HEK293 (cell line): ENCODE results near the gene NAV2.

Experiments
- CTCF ChIA-PET: fragments of 350-600 bp; formaldehyde crosslinking; extraction: SDS; loops from one replicate; lab custom pipeline; 2021; ENCODE audit warnings: antibody characterized with exemption; lab: Yijun Ruan, JAX
- POLR2A ChIA-PET: fragments of 300-600 bp; formaldehyde crosslinking; extraction: SDS; loops from one replicate; lab custom pipeline; 2020; ENCODE audit warnings: antibody characterized with exemption, inconsistent platforms; lab: Yijun Ruan, JAX
- H3K27ac ChIP-seq: fragments of 200-500 bp; sonication (Bioruptor generic); 2 replicates; pipeline ENCODE4 v1.5.1; 2014; ENCODE audit warnings: low read depth, low read length, control low read depth, inconsistent platforms; ENCODE audit errors: extremely low read depth
- H3K36me3 ChIP-seq, 2 experiments: fragments of 200-500 bp in 1 of 2; sonication (Bioruptor generic) in 1 of 2; 1 replicate in 1 of 2; 2 replicates in 1 of 2; pipeline ENCODE4 v1.5.1; 2014 to 2017; ENCODE audit warnings: inconsistent platforms in 2 of 2, low read length in 2 of 2; ENCODE audit not compliant: control insufficient read depth in 2 of 2, insufficient read depth in 1 of 2
- H3K4me1 ChIP-seq: fragments of 200-500 bp; sonication (Bioruptor generic); 2 replicates; pipeline ENCODE4 v1.5.1; 2014; ENCODE audit warnings: mild to moderate bottlenecking, low read length, inconsistent platforms; ENCODE audit not compliant: control insufficient read depth, insufficient read depth
- H3K4me3 ChIP-seq: 2 replicates; pipeline ENCODE4 v1.5.1; 2011; ENCODE audit warnings: low read depth, mild to moderate bottlenecking, control low read depth, low read length, moderate library complexity
- H3K9me3 ChIP-seq: fragments of 200-500 bp; sonication (Bioruptor generic); 2 replicates; pipeline ENCODE4 v1.5.1; 2014; ENCODE audit warnings: low read depth, low read length, inconsistent platforms; ENCODE audit not compliant: control insufficient read depth, insufficient read depth
- GFI1B ChIP-seq: fragments of 450-650 bp; formaldehyde crosslinking; IDR thresholded peaks from 2 replicates; pipeline ENCODE4 v1.5.1; 2016; ENCODE audit warnings: missing biosample characterization, missing genetic modification characterization
- GLI2 ChIP-seq: fragments of 450-650 bp; formaldehyde crosslinking; IDR thresholded peaks from 2 replicates; pipeline ENCODE4; 2017; ENCODE audit warnings: missing biosample characterization, missing genetic modification characterization, low read depth, borderline replicate concordance
- GLIS2 ChIP-seq: fragments of 450-650 bp; formaldehyde crosslinking; IDR thresholded peaks from 2 replicates; pipeline ENCODE4 v1.5.1; 2016; ENCODE audit warnings: missing biosample characterization, missing genetic modification characterization
- HOXD13 ChIP-seq: sonication (generic); formaldehyde crosslinking; IDR thresholded peaks from 2 replicates; pipeline ENCODE4 v1.8.0; 2022; ENCODE audit warnings: missing genetic modification reagents, borderline replicate concordance
- KLF9 ChIP-seq: fragments of 450-650 bp; formaldehyde crosslinking; IDR thresholded peaks from 2 replicates; pipeline ENCODE4 v1.5.1; 2016; ENCODE audit warnings: missing biosample characterization, missing genetic modification characterization, low read depth
- OVOL3 ChIP-seq: fragments of 450-650 bp; formaldehyde crosslinking; IDR thresholded peaks from 2 replicates; pipeline ENCODE4 v1.5.1; 2016; ENCODE audit warnings: missing biosample characterization, missing genetic modification characterization
- RBAK ChIP-seq: fragments of 450-650 bp; formaldehyde crosslinking; IDR thresholded peaks from 2 replicates; pipeline ENCODE4 v1.5.1; 2016; ENCODE audit warnings: missing biosample characterization, missing genetic modification characterization
- REPIN1 ChIP-seq: fragments of 450-650 bp; formaldehyde crosslinking; IDR thresholded peaks from 2 replicates; pipeline ENCODE4 v1.5.1; 2017; ENCODE audit warnings: missing biosample characterization, missing genetic modification characterization, low read depth
- SP7 ChIP-seq: fragments of 450-650 bp; formaldehyde crosslinking; IDR thresholded peaks from 2 replicates; pipeline ENCODE4 v1.5.1; 2016; ENCODE audit warnings: missing biosample characterization, missing genetic modification characterization
- TCF7L2 ChIP-seq: IDR thresholded peaks from 2 replicates; pipeline ENCODE4 v1.6.1; 2011; ENCODE audit warnings: low read depth, mild to moderate bottlenecking, inconsistent platforms, low read length, moderate library complexity, borderline replicate concordance
- WT1 ChIP-seq: fragments of 450-650 bp; formaldehyde crosslinking; IDR thresholded peaks from 2 replicates; pipeline ENCODE4 v1.5.1; 2016; ENCODE audit warnings: missing biosample characterization, missing genetic modification characterization
- ZNF155 ChIP-seq: fragments of 450-650 bp; formaldehyde crosslinking; IDR thresholded peaks from 2 replicates; pipeline ENCODE4 v1.5.1; 2016; ENCODE audit warnings: missing biosample characterization, missing genetic modification characterization
- ZNF514 ChIP-seq: fragments of 450-650 bp; formaldehyde crosslinking; IDR thresholded peaks from 2 replicates; pipeline ENCODE4 v1.5.1; 2016; ENCODE audit warnings: missing biosample characterization, missing genetic modification characterization
- ZNF624 ChIP-seq: fragments of 450-650 bp; formaldehyde crosslinking; IDR thresholded peaks from 2 replicates; pipeline ENCODE4 v1.5.1; 2017; ENCODE audit warnings: missing biosample characterization, missing genetic modification characterization
- ZNF654 ChIP-seq: fragments of 450-650 bp; formaldehyde crosslinking; IDR thresholded peaks from 2 replicates; pipeline ENCODE4 v1.5.1; 2016; ENCODE audit warnings: low read depth, missing biosample characterization, missing genetic modification characterization
- ZNF660 ChIP-seq: fragments of 450-650 bp; IDR thresholded peaks from 2 replicates; pipeline ENCODE4 v1.5.1; 2018; ENCODE audit warnings: missing biosample characterization, mild to moderate bottlenecking, missing genetic modification characterization
- ZNF670 ChIP-seq: fragments of 450-650 bp; formaldehyde crosslinking; IDR thresholded peaks from 2 replicates; pipeline ENCODE4 v1.5.1; 2016; ENCODE audit warnings: missing biosample characterization, missing genetic modification characterization, low read depth
- ZNF776 ChIP-seq: fragments of 450-650 bp; formaldehyde crosslinking; IDR thresholded peaks from 2 replicates; pipeline ENCODE4 v1.5.0; 2017; ENCODE audit warnings: missing biosample characterization, missing genetic modification characterization, borderline replicate concordance
- ZNF777 ChIP-seq: fragments of 450-650 bp; formaldehyde crosslinking; IDR thresholded peaks from 2 replicates; pipeline ENCODE4 v1.5.1; 2017; ENCODE audit warnings: missing biosample characterization, missing genetic modification characterization, borderline replicate concordance
- ZNF785 ChIP-seq: fragments of 450-650 bp; formaldehyde crosslinking; IDR thresholded peaks from 2 replicates; pipeline ENCODE4 v1.5.1; 2016; ENCODE audit warnings: missing biosample characterization, missing genetic modification characterization
- ZNF843 ChIP-seq: fragments of 450-650 bp; formaldehyde crosslinking; IDR thresholded peaks from 2 replicates; pipeline ENCODE4 v1.5.1; 2016; ENCODE audit warnings: missing biosample characterization, missing genetic modification characterization
- TF ChIP-seq, protein P1 (sequence below): fragments of 450-650 bp; formaldehyde crosslinking; conservative IDR thresholded peaks from 2 replicates; pipeline ENCODE4 v1.5.1; 2016; ENCODE audit warnings: low read depth, missing biosample characterization, missing genetic modification characterization
- TF ChIP-seq, protein P2 (sequence below): fragments of 450-650 bp; formaldehyde crosslinking; IDR thresholded peaks from 2 replicates; pipeline ENCODE4 v1.5.1; 2016; ENCODE audit warnings: missing biosample characterization, missing genetic modification characterization, low read depth
- TF ChIP-seq, protein P3 (sequence below): fragments of 450-650 bp; formaldehyde crosslinking; IDR thresholded peaks from 2 replicates; pipeline ENCODE4 v1.5.1; 2017; ENCODE audit warnings: missing biosample characterization, missing genetic modification characterization
- TF ChIP-seq, protein P4 (sequence below): fragments of 450-650 bp; formaldehyde crosslinking; IDR thresholded peaks from 2 replicates; pipeline ENCODE4 v1.5.1; 2017; ENCODE audit warnings: missing biosample characterization, missing genetic modification characterization
- TF ChIP-seq, protein P5 (sequence below): fragments of 450-650 bp; formaldehyde crosslinking; IDR thresholded peaks from 2 replicates; pipeline ENCODE4 v1.5.1; 2017; ENCODE audit warnings: missing biosample characterization, missing genetic modification characterization
- TF ChIP-seq, protein P6 (sequence below): fragments of 450-650 bp; formaldehyde crosslinking; IDR thresholded peaks from 2 replicates; pipeline ENCODE4 v1.5.1; 2016; ENCODE audit warnings: missing biosample characterization, missing genetic modification characterization

Gene NAV2

DNA sequence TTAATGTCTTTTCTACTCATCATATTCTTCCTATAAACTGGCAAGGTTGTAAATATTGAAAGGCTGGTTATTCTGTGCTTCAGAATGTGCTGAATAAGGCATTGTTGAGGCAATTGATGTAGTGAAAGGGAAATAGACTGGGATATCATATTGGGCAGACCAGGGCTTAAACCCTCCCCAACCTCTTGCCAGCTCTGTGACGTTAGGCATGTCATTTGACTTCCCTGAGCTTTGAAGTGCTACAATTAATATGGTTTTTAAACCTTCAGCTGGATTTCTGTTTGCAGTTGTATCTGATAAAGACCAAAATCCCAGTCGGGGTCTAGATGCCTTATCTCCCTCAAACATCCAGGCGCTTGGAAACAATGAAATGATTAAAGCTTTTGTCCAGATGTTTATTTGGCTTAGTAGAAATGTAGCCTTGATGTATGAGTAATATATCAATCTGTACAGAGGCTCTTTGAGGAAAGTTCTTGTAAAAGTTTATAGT lies 239.5 kb downstream of the NAV2 start:
- H3K27ac ChIP-seq = peak overlapping the region; percentile 48
- POLR2A ChIA-PET = interaction anchor here (0.5 kb wide), 1 partner anchor 94 kb away, joined by 3 read pairs; no protein-coding TSS in a partner anchor
- no peak overlapping the region for H3K4me3 ChIP-seq
- CTCF ChIA-PET = interaction anchor here (0.5 to 5.2 kb wide), 36 partner anchors 10 to 658 kb away, joined by 3 to 68 read pairs (median 4); no protein-coding TSS in a partner anchor
- no peaks in the 10 kb centered on the region for H3K9me3 ChIP-seq
- H3K4me1 ChIP-seq = peaks cover 12% of the 10 kb centered on the region
- H3K36me3 ChIP-seq = peaks cover 0 to 9% of the 10 kb centered on the region in 2 experiments; a peak in 1 of 3 replicates
- TF ChIP-seq SP7 = peak; percentile 43
- no peak for TF ChIP-seq RBAK
- TF ChIP-seq HOXD13 (CRISPR knock-in tag) = 0 out of 2 replicates have a peak, but pooled peaks have one; percentile 32
- TF ChIP-seq ZNF654 (tag by site-specific recombination) = no peak
- TF ChIP-seq, protein P1, sequence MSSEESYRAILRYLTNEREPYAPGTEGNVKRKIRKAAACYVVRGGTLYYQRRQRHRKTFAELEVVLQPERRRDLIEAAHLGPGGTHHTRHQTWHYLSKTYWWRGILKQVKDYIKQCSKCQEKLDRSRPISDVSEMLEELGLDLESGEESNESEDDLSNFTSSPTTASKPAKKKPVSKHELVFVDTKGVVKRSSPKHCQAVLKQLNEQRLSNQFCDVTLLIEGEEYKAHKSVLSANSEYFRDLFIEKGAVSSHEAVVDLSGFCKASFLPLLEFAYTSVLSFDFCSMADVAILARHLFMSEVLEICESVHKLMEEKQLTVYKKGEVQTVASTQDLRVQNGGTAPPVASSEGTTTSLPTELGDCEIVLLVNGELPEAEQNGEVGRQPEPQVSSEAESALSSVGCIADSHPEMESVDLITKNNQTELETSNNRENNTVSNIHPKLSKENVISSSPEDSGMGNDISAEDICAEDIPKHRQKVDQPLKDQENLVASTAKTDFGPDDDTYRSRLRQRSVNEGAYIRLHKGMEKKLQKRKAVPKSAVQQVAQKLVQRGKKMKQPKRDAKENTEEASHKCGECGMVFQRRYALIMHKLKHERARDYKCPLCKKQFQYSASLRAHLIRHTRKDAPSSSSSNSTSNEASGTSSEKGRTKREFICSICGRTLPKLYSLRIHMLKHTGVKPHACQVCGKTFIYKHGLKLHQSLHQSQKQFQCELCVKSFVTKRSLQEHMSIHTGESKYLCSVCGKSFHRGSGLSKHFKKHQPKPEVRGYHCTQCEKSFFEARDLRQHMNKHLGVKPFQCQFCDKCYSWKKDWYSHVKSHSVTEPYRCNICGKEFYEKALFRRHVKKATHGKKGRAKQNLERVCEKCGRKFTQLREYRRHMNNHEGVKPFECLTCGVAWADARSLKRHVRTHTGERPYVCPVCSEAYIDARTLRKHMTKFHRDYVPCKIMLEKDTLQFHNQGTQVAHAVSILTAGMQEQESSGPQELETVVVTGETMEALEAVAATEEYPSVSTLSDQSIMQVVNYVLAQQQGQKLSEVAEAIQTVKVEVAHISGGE (tag by site-specific recombination) = no peak
- TF ChIP-seq, protein P2, sequence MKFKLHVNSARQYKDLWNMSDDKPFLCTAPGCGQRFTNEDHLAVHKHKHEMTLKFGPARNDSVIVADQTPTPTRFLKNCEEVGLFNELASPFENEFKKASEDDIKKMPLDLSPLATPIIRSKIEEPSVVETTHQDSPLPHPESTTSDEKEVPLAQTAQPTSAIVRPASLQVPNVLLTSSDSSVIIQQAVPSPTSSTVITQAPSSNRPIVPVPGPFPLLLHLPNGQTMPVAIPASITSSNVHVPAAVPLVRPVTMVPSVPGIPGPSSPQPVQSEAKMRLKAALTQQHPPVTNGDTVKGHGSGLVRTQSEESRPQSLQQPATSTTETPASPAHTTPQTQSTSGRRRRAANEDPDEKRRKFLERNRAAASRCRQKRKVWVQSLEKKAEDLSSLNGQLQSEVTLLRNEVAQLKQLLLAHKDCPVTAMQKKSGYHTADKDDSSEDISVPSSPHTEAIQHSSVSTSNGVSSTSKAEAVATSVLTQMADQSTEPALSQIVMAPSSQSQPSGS = peak; percentile 51
- no peak for TF ChIP-seq ZNF776 (tag by site-specific recombination)
- TF ChIP-seq GLI2 (tag by site-specific recombination) = peak; percentile 81
- TF ChIP-seq ZNF843 (tag by site-specific recombination) = peak; percentile 94
- TF ChIP-seq WT1 (tag by site-specific recombination) = peak; percentile 39; the same call in 1 of the 2 replicates
- TF ChIP-seq REPIN1 (tag by site-specific recombination) = no peak
- peak; percentile 97 for TF ChIP-seq TCF7L2
- no peak for TF ChIP-seq GLIS2 (tag by site-specific recombination)
- no peak for TF ChIP-seq ZNF624
- no peak for TF ChIP-seq ZNF785 (tag by site-specific recombination)
- TF ChIP-seq KLF9 (tag by site-specific recombination) = no peak
- TF ChIP-seq, protein P3, sequence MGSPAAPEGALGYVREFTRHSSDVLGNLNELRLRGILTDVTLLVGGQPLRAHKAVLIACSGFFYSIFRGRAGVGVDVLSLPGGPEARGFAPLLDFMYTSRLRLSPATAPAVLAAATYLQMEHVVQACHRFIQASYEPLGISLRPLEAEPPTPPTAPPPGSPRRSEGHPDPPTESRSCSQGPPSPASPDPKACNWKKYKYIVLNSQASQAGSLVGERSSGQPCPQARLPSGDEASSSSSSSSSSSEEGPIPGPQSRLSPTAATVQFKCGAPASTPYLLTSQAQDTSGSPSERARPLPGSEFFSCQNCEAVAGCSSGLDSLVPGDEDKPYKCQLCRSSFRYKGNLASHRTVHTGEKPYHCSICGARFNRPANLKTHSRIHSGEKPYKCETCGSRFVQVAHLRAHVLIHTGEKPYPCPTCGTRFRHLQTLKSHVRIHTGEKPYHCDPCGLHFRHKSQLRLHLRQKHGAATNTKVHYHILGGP (tag by site-specific recombination) = peak; percentile 73
- no peak for TF ChIP-seq ZNF155 (tag by site-specific recombination)
- TF ChIP-seq, protein P4, sequence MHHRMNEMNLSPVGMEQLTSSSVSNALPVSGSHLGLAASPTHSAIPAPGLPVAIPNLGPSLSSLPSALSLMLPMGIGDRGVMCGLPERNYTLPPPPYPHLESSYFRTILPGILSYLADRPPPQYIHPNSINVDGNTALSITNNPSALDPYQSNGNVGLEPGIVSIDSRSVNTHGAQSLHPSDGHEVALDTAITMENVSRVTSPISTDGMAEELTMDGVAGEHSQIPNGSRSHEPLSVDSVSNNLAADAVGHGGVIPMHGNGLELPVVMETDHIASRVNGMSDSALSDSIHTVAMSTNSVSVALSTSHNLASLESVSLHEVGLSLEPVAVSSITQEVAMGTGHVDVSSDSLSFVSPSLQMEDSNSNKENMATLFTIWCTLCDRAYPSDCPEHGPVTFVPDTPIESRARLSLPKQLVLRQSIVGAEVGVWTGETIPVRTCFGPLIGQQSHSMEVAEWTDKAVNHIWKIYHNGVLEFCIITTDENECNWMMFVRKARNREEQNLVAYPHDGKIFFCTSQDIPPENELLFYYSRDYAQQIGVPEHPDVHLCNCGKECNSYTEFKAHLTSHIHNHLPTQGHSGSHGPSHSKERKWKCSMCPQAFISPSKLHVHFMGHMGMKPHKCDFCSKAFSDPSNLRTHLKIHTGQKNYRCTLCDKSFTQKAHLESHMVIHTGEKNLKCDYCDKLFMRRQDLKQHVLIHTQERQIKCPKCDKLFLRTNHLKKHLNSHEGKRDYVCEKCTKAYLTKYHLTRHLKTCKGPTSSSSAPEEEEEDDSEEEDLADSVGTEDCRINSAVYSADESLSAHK (tag by site-specific recombination) = peak; percentile 73
- peak; percentile 96 for TF ChIP-seq GFI1B
- TF ChIP-seq, protein P5, sequence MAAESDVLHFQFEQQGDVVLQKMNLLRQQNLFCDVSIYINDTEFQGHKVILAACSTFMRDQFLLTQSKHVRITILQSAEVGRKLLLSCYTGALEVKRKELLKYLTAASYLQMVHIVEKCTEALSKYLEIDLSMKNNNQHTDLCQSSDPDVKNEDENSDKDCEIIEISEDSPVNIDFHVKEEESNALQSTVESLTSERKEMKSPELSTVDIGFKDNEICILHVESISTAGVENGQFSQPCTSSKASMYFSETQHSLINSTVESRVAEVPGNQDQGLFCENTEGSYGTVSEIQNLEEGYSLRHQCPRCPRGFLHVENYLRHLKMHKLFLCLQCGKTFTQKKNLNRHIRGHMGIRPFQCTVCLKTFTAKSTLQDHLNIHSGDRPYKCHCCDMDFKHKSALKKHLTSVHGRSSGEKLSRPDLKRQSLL = peak; percentile 57; the same call in 1 of the 2 replicates
- TF ChIP-seq, protein P6, sequence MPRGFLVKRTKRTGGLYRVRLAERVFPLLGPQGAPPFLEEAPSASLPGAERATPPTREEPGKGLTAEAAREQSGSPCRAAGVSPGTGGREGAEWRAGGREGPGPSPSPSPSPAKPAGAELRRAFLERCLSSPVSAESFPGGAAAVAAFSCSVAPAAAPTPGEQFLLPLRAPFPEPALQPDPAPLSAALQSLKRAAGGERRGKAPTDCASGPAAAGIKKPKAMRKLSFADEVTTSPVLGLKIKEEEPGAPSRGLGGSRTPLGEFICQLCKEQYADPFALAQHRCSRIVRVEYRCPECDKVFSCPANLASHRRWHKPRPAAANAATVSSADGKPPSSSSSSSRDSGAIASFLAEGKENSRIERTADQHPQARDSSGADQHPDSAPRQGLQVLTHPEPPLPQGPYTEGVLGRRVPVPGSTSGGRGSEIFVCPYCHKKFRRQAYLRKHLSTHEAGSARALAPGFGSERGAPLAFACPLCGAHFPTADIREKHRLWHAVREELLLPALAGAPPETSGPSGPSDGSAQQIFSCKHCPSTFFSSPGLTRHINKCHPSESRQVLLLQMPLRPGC = 0 out of 2 replicates have a peak, but pooled peaks have one; percentile 21
- no peak for TF ChIP-seq ZNF670 (tag by site-specific recombination)
- no peak for TF ChIP-seq ZNF514
- TF ChIP-seq ZNF660 = 0 out of 2 replicates have a peak, but pooled peaks have one; percentile 36
- no peak for TF ChIP-seq ZNF777 (tag by site-specific recombination)
- 0 out of 2 replicates have a peak, but pooled peaks have one; percentile 52 for TF ChIP-seq OVOL3
